Measurements from ENCODE around the gene PTPRD.

DNA sequence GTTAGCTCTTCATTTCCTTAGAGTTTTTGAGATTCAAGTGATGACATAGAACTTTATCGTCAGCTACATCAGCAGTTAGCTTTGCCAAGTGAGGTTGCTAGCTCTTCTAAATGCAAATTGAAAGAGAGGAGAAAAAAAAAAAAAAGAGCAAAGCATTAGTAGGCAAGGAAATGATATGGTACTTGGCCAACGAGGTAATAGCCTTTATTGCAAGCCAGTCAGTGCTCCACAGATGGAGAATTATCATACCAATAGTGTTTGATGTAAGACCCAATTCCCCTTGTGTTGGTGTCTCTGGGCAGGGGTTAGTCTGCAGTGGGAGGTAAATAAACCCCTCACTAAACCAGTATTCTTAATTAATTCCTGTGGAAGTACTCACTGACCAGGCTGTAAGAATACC lies 992.1 kb downstream of the PTPRD start:
- TF ChIP-seq POLR2A (IDR thresholded peaks at IDR 0.05; ENCODE audit: low read depth, low read length) (no peak), RCOR1 (IDR thresholded peaks at IDR 0.05; ENCODE audit: insufficient replicate concordance, low read length) (no peak), MXI1 (IDR thresholded peaks at IDR 0.05; ENCODE audit: borderline replicate concordance, low read depth, low read length) (no peak), MAFK (IDR thresholded peaks at IDR 0.05; ENCODE audit: low read depth, low read length) (no peak), FOS (IDR thresholded peaks at IDR 0.05; ENCODE audit: low read depth, low read length) (no peak), RAD21 (IDR thresholded peaks at IDR 0.05; ENCODE audit: low read length) (no peak)
- TF ChIP-seq, protein P1, sequence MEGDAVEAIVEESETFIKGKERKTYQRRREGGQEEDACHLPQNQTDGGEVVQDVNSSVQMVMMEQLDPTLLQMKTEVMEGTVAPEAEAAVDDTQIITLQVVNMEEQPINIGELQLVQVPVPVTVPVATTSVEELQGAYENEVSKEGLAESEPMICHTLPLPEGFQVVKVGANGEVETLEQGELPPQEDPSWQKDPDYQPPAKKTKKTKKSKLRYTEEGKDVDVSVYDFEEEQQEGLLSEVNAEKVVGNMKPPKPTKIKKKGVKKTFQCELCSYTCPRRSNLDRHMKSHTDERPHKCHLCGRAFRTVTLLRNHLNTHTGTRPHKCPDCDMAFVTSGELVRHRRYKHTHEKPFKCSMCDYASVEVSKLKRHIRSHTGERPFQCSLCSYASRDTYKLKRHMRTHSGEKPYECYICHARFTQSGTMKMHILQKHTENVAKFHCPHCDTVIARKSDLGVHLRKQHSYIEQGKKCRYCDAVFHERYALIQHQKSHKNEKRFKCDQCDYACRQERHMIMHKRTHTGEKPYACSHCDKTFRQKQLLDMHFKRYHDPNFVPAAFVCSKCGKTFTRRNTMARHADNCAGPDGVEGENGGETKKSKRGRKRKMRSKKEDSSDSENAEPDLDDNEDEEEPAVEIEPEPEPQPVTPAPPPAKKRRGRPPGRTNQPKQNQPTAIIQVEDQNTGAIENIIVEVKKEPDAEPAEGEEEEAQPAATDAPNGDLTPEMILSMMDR (conservative IDR thresholded peaks at IDR 0.05; ENCODE audit: low read depth, low read length): no peak
- TF ChIP-seq, protein P2, sequence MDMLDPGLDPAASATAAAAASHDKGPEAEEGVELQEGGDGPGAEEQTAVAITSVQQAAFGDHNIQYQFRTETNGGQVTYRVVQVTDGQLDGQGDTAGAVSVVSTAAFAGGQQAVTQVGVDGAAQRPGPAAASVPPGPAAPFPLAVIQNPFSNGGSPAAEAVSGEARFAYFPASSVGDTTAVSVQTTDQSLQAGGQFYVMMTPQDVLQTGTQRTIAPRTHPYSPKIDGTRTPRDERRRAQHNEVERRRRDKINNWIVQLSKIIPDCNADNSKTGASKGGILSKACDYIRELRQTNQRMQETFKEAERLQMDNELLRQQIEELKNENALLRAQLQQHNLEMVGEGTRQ (IDR thresholded peaks at IDR 0.05; ENCODE audit: low read depth, low read length): no peak
- TF ChIP-seq, protein P3, sequence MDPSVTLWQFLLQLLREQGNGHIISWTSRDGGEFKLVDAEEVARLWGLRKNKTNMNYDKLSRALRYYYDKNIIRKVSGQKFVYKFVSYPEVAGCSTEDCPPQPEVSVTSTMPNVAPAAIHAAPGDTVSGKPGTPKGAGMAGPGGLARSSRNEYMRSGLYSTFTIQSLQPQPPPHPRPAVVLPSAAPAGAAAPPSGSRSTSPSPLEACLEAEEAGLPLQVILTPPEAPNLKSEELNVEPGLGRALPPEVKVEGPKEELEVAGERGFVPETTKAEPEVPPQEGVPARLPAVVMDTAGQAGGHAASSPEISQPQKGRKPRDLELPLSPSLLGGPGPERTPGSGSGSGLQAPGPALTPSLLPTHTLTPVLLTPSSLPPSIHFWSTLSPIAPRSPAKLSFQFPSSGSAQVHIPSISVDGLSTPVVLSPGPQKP (IDR thresholded peaks at IDR 0.05; ENCODE audit: borderline replicate concordance, low read depth, low read length): no peak
